Activated CD4-positive, CD25-positive, alpha-beta regulatory T cell treated with anti-CD3 and anti-CD28 coated beads, Interleukin-2, amount 50 U/mL, for 16 hours (primary cell): ENCODE measurements around the gene NOTCH1.

Experiments used
- DNase-seq: peaks from one replicate; pipeline ENCODE4 v3.0.0-alpha.2; 2020; ENCODE audit warnings: low read depth, low spot score

The NOTCH1 gene

GRCh38 chr9:136517012-136517743 lies 28.7 kb downstream of the NOTCH1 start:
- no peak for DNase-seq

- DNase-seq = no peak
Observed at GRCh38 chr9:136516191-136516654, 29.6 kb downstream of the NOTCH1 start.

GRCh38 chr9:136515276-136515675 lies 30.6 kb downstream of the NOTCH1 start:
- DNase-seq = no peak

- no peak for DNase-seq
Observed at GRCh38 chr9:136514022-136514714, 31.7 kb downstream of the NOTCH1 start.

GRCh38 chr9:136513191-136513590 lies 32.7 kb downstream of the NOTCH1 start:
- DNase-seq = no peak

GRCh38 chr9:136512651-136513071 lies 33.2 kb downstream of the NOTCH1 start:
- no peak for DNase-seq

- DNase-seq = no peak
Observed at GRCh38 chr9:136511670-136512592, 33.9 kb downstream of the NOTCH1 start.

- no peak for DNase-seq
Observed at GRCh38 chr9:136511144-136511669, 34.6 kb downstream of the NOTCH1 start.

GRCh38 chr9:136510561-136510960 lies 35.3 kb downstream of the NOTCH1 start:
- DNase-seq = no peak

- no peak for DNase-seq
Observed at GRCh38 chr9:136509549-136509948, 36.3 kb downstream of the NOTCH1 start.

- no peak for DNase-seq
Observed at GRCh38 chr9:136508729-136509500, 36.9 kb downstream of the NOTCH1 start.

GRCh38 chr9:136507992-136508375 lies 37.9 kb downstream of the NOTCH1 start:
- DNase-seq = no peak

- no peak for DNase-seq
Observed at GRCh38 chr9:136507221-136507991, 38.4 kb downstream of the NOTCH1 start.

- DNase-seq = no peak
Observed at GRCh38 chr9:136506425-136506824, 39.4 kb downstream of the NOTCH1 start.

GRCh38 chr9:136505406-136506403 lies 40.1 kb downstream of the NOTCH1 start:
- DNase-seq = no peak

- DNase-seq = no peak
Observed at GRCh38 chr9:136504512-136505348, 41.1 kb downstream of the NOTCH1 start.

GRCh38 chr9:136502940-136503550 lies 42.8 kb downstream of the NOTCH1 start:
- no peak for DNase-seq

- no peak for DNase-seq
Observed at GRCh38 chr9:136502196-136502595, 43.7 kb downstream of the NOTCH1 start.
